Astrocyte (in vitro differentiated cells and primary cell): ENCODE results near the gene HNRNPDL.
"Not testable (repeated sequence)": the region's sequence is repeated elsewhere in the genome, so short reads cannot be mapped to it uniquely, and the experiment has no call there.

Experiments used
- CTCF ChIP-seq: IDR thresholded peaks from 2 replicates; pipeline ENCODE4 v1.5.1; 2011; ENCODE audit warnings: low read depth, mild to moderate bottlenecking, inconsistent platforms, low read length, moderate library complexity; ENCODE audit not compliant: insufficient read depth
- EZH2 ChIP-seq: IDR thresholded peaks from 2 replicates; pipeline ENCODE4 v1.6.1; 2012; ENCODE audit warnings: mild to moderate bottlenecking, low read length, inconsistent platforms; ENCODE audit not compliant: insufficient read depth

- not testable (repeated sequence) for TF ChIP-seq CTCF, EZH2
These were observed 42.8 kb upstream of the HNRNPDL start for GRCh38 chr4:82473080-82473479.
